Measurements from ENCODE around the gene CNST. TPM values are rescaled to one million over a fixed set of nuclear protein-coding genes. Genes with fewer than 3 reads are reported as not detected.
"Not testable (repeated sequence)": the region's sequence is repeated elsewhere in the genome, so short reads cannot be mapped to it uniquely, and the experiment has no call there.

CNST gene
- total and polyA plus RNA-seq, 9 donors, result 8.7 to 31.2 (median 22.4) TPM

- WGBS, 3 donors, result 68 to 77% (median 70%) methylated on average over 8 of the region's 8 CpGs
- Histone ChIP-seq H3K9me3 (no peaks in the 10 kb centered on the region), H3K4me3 (no peak overlapping the region), H3K27ac (no peak overlapping the region), H3K27me3 (no peaks in the 10 kb centered on the region), H3K36me3 (no peaks in the 10 kb centered on the region), H3K4me1 (ENCODE audit: insufficient read depth) (peaks cover 7% of the 10 kb centered on the region)
- TF ChIP-seq POLR2A (IDR thresholded peaks at IDR 0.05) (no peak), EP300 (IDR thresholded peaks at IDR 0.05) (no peak)
- TF ChIP-seq, protein P1, sequence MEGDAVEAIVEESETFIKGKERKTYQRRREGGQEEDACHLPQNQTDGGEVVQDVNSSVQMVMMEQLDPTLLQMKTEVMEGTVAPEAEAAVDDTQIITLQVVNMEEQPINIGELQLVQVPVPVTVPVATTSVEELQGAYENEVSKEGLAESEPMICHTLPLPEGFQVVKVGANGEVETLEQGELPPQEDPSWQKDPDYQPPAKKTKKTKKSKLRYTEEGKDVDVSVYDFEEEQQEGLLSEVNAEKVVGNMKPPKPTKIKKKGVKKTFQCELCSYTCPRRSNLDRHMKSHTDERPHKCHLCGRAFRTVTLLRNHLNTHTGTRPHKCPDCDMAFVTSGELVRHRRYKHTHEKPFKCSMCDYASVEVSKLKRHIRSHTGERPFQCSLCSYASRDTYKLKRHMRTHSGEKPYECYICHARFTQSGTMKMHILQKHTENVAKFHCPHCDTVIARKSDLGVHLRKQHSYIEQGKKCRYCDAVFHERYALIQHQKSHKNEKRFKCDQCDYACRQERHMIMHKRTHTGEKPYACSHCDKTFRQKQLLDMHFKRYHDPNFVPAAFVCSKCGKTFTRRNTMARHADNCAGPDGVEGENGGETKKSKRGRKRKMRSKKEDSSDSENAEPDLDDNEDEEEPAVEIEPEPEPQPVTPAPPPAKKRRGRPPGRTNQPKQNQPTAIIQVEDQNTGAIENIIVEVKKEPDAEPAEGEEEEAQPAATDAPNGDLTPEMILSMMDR (IDR thresholded peaks at IDR 0.05), result no peak
- no peak for DNase-seq
- intact Hi-C loops (cut with DNase I), result loop anchor here in 3 of 4 donors (5.0 to 10.0 kb wide), 3 partner anchors 125 to 1735 kb away; partner anchors contain the start of gene COX20 (in 1 of the 3)
Observed at GRCh38 chr1:246569248-246570238, 3.3 kb downstream of the CNST start.

- DNase-seq; intact Hi-C loops (cut with DNase I); H3K27ac ChIP-seq; H3K4me1 ChIP-seq (ENCODE audit: insufficient read depth); H3K27me3 ChIP-seq; H3K9me3 ChIP-seq; H3K4me3 ChIP-seq; H3K36me3 ChIP-seq: not testable (repeated sequence)
- WGBS, 3 donors, result 75 to 85% (median 78%) methylated on average over 4 of the region's 4 CpGs
Observed at GRCh38 chr1:246571309-246571708, 5.1 kb downstream of the CNST start.

DNA sequence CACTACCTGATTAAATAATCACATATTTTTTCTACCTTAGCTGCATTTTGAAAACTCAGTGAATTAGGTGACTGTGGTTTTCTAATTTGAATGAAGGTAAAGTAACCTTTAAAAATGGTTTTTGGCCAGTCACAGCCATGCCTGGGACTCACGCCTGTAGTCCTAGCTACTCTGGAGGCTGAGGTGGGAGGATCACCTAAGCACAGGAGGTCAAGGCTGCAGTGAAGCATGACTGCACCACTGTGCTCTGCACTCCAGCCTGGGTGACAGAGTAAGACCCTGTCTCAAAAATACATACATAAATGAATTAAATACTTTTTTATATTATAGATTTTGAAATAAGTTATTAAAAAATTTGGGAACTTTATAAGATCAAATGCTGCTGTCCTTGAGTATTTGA lies 5.7 kb downstream of the CNST start:
- WGBS, 3 donors, result 89 to 93% (median 91%) methylated on average over 1 of the region's 1 CpG
- TF ChIP-seq POLR2A (IDR thresholded peaks at IDR 0.05) (no peak), EP300 (IDR thresholded peaks at IDR 0.05) (no peak)
- TF ChIP-seq, protein P1 (IDR thresholded peaks at IDR 0.05), result no peak

DNA sequence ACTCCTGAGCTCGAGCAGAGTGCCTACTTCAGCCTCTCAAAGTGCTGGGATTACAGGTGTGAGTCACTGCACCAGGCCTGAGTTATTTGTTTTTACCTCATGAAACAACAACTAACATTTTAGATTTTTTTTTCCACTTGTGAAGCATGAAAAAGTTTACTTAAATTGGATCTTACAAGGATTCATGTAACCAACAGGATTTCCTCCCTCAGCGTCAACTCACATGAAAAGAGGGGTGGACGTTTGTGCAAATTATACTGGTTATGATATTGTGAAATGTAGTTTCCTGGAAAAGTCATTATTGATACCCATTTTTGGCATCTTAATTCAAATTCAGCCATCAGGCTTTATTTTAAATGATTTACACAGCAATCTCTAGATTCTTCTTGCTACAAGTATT lies 6.5 kb downstream of the CNST start:
- no peak for DNase-seq
- intact Hi-C loops (cut with DNase I), result no loop called here
- Histone ChIP-seq H3K4me1 (ENCODE audit: insufficient read depth) (peaks cover 4% of the 10 kb centered on the region), H3K36me3 (no peaks in the 10 kb centered on the region), H3K9me3 (no peaks in the 10 kb centered on the region), H3K27me3 (no peaks in the 10 kb centered on the region), H3K4me3 (no peak overlapping the region), H3K27ac (no peak overlapping the region)
- WGBS, 3 donors, result 78 to 86% (median 79%) methylated on average over 3 of the region's 3 CpGs
- TF ChIP-seq POLR2A (IDR thresholded peaks at IDR 0.05) (no peak), EP300 (IDR thresholded peaks at IDR 0.05) (no peak)
- TF ChIP-seq, protein P1 (IDR thresholded peaks at IDR 0.05), result no peak

More for the DNA sequence above, 5.7 kb downstream of the CNST start:
- H3K27me3 ChIP-seq, result no peaks in the 10 kb centered on the region
- H3K36me3 ChIP-seq, result no peaks in the 10 kb centered on the region
- H3K4me3 ChIP-seq, result no peak overlapping the region
- DNase-seq, result no peak
- no peak overlapping the region for H3K27ac ChIP-seq
- intact Hi-C loops (cut with DNase I), result no loop called here
- H3K9me3 ChIP-seq, result no peaks in the 10 kb centered on the region
- H3K4me1 ChIP-seq (ENCODE audit: insufficient read depth), result peaks cover 4% of the 10 kb centered on the region

DNA sequence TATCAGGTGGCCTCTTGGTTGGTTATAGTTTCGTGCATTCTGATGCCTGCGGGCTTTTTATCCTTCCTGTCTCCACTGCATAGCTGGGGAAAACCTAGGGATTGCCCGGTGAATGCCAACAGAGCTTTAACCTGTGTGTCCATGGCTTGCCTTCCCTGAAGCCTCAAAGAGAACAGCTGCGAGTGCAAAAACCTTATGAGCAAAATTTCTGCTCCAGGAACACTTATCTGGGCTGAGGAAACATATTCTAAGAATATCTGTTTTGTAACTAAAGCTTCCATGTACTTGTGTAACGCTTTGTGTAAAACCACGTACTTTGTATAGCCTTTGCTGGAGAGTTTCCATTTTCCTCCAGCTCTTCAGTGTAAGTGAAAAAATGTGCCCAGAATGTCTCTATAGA lies 7.2 kb downstream of the CNST start:
- no peaks in the 10 kb centered on the region for H3K27me3 ChIP-seq
- WGBS, 3 donors, result 66 to 81% (median 72%) methylated on average over 6 of the region's 6 CpGs
- no peaks in the 10 kb centered on the region for H3K36me3 ChIP-seq
- H3K4me3 ChIP-seq, result no peak overlapping the region
- no peak for TF ChIP-seq EP300 (IDR thresholded peaks at IDR 0.05)
- TF ChIP-seq POLR2A (IDR thresholded peaks at IDR 0.05), result no peak
- TF ChIP-seq, protein P1 (IDR thresholded peaks at IDR 0.05), result no peak
- no peaks in the 10 kb centered on the region for H3K9me3 ChIP-seq
- H3K4me1 ChIP-seq (ENCODE audit: insufficient read depth), result peaks cover 4% of the 10 kb centered on the region
- intact Hi-C loops (cut with DNase I), result no loop called here
- no peak overlapping the region for H3K27ac ChIP-seq
- DNase-seq, result no peak
